Measurements from ENCODE around the gene RTN4R. TPM values are rescaled to one million over a fixed set of nuclear protein-coding genes. Genes with fewer than 3 reads are reported as not detected.
"Not testable (repeated sequence)": the region's sequence is repeated elsewhere in the genome, so short reads cannot be mapped to it uniquely, and the experiment has no call there.

Gene RTN4R
- total RNA-seq, 4 donors from 2014 or later: 0.29 to 0.75 TPM; not detected in 2

DNA sequence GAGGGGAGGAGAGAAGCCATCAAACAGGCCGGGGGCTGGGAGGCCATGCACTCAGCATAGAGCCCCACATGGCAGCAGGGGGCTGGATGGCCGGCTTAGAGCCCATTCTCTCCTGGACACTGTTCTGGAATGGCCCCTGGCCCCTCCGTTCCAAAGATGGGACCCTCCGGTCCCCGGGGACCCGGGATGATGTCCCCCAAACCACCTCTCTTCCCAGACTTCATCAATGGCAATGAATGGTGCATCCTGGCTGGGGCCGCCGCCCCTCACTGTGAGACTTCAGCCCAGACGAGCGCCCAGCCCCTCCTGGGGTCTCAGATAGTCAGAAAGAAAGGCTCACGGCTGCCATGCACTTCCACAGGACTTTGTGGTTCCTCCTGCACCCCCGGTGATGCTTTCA is 13.8 kb upstream of the RTN4R start:
- DNase-seq (no peak), ATAC-seq (no peak)
- in situ Hi-C loops (cut with MboI; ENCODE audit: low sequenced_read_pairs in 4 of 4) (no loop called here), intact Hi-C loops (cut with DNase I; ENCODE audit: low total_unique reads) (no loop called here)
- H3K9me3 ChIP-seq: no peaks in the 10 kb centered on the region
- H3K27me3 ChIP-seq: no peaks in the 10 kb centered on the region
- no peaks in the 10 kb centered on the region for H3K4me1 ChIP-seq
- TF ChIP-seq POLR2A (IDR thresholded peaks at IDR 0.05): no peak
- TF ChIP-seq, protein P1, sequence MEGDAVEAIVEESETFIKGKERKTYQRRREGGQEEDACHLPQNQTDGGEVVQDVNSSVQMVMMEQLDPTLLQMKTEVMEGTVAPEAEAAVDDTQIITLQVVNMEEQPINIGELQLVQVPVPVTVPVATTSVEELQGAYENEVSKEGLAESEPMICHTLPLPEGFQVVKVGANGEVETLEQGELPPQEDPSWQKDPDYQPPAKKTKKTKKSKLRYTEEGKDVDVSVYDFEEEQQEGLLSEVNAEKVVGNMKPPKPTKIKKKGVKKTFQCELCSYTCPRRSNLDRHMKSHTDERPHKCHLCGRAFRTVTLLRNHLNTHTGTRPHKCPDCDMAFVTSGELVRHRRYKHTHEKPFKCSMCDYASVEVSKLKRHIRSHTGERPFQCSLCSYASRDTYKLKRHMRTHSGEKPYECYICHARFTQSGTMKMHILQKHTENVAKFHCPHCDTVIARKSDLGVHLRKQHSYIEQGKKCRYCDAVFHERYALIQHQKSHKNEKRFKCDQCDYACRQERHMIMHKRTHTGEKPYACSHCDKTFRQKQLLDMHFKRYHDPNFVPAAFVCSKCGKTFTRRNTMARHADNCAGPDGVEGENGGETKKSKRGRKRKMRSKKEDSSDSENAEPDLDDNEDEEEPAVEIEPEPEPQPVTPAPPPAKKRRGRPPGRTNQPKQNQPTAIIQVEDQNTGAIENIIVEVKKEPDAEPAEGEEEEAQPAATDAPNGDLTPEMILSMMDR (IDR thresholded peaks at IDR 0.05 in 4 of 5, conservative IDR thresholded peaks at IDR 0.05 in 1 of 5): no peak
- no peak overlapping the region for H3K27ac ChIP-seq
- no peaks in the 10 kb centered on the region for H3K36me3 ChIP-seq
- H3K4me3 ChIP-seq: no peak overlapping the region

- ATAC-seq; H3K4me1 ChIP-seq; in situ Hi-C loops (cut with MboI; ENCODE audit: low sequenced_read_pairs in 4 of 4); DNase-seq; H3K4me3 ChIP-seq; H3K27me3 ChIP-seq; H3K9me3 ChIP-seq; H3K27ac ChIP-seq; intact Hi-C loops (cut with DNase I; ENCODE audit: low total_unique reads); H3K36me3 ChIP-seq: not testable (repeated sequence)
Observed at GRCh38 chr22:20281473-20281872, 13.4 kb upstream of the RTN4R start.

DNA sequence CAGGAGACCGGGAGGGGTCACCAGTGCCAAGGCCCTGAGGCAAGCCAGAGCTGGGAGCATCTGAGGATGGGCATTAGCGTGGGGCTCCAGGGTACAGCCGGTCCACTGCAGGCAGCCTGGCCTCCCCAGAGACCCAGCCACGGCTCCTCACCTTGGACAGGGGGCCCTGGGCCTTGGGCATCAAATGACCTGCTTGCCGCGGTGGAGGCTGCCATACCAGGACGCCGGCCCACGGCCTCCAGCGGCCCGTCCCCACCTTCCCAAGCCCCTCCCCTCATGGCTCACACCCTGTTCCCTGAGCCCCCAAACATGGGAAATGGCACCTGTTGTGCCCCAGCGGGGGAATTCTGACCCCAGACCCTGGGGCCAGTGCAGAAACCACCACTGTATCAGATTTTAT is 12.7 kb upstream of the RTN4R start:
- TF ChIP-seq POLR2A (IDR thresholded peaks at IDR 0.05): no peak
- TF ChIP-seq, protein P1 (IDR thresholded peaks at IDR 0.05 in 4 of 5, conservative IDR thresholded peaks at IDR 0.05 in 1 of 5): no peak
- no peaks in the 10 kb centered on the region for H3K36me3 ChIP-seq
- intact Hi-C loops (cut with DNase I; ENCODE audit: low total_unique reads): no loop called here
- no peaks in the 10 kb centered on the region for H3K4me1 ChIP-seq
- no peaks in the 10 kb centered on the region for H3K27me3 ChIP-seq
- H3K4me3 ChIP-seq: no peak overlapping the region
- no peaks in the 10 kb centered on the region for H3K9me3 ChIP-seq
- no peak overlapping the region for H3K27ac ChIP-seq
- ATAC-seq (no peak), DNase-seq (no peak)
- in situ Hi-C loops (cut with MboI; ENCODE audit: low sequenced_read_pairs in 4 of 4): no loop called here

- H3K27me3 ChIP-seq; in situ Hi-C loops (cut with MboI; ENCODE audit: low sequenced_read_pairs in 4 of 4); H3K9me3 ChIP-seq; H3K4me1 ChIP-seq; ATAC-seq; H3K27ac ChIP-seq; intact Hi-C loops (cut with DNase I; ENCODE audit: low total_unique reads); DNase-seq; H3K4me3 ChIP-seq; H3K36me3 ChIP-seq: not testable (repeated sequence)
Observed at GRCh38 chr22:20280163-20280562, 12.0 kb upstream of the RTN4R start.

- intact Hi-C loops (cut with DNase I; ENCODE audit: low total_unique reads) (no loop called here), in situ Hi-C loops (cut with MboI; ENCODE audit: low sequenced_read_pairs in 4 of 4) (no loop called here)
- Histone ChIP-seq H3K4me1 (no peaks in the 10 kb centered on the region), H3K9me3 (no peaks in the 10 kb centered on the region), H3K27me3 (no peaks in the 10 kb centered on the region), H3K36me3 (no peaks in the 10 kb centered on the region), H3K4me3 (no peak overlapping the region), H3K27ac (no peak overlapping the region)
- no peak for DNase-seq
- ATAC-seq: no peak
- no peak for TF ChIP-seq POLR2A (IDR thresholded peaks at IDR 0.05)
- TF ChIP-seq, protein P1 (IDR thresholded peaks at IDR 0.05 in 4 of 5, conservative IDR thresholded peaks at IDR 0.05 in 1 of 5): no peak
Observed at GRCh38 chr22:20279662-20280134, 11.6 kb upstream of the RTN4R start.

DNA sequence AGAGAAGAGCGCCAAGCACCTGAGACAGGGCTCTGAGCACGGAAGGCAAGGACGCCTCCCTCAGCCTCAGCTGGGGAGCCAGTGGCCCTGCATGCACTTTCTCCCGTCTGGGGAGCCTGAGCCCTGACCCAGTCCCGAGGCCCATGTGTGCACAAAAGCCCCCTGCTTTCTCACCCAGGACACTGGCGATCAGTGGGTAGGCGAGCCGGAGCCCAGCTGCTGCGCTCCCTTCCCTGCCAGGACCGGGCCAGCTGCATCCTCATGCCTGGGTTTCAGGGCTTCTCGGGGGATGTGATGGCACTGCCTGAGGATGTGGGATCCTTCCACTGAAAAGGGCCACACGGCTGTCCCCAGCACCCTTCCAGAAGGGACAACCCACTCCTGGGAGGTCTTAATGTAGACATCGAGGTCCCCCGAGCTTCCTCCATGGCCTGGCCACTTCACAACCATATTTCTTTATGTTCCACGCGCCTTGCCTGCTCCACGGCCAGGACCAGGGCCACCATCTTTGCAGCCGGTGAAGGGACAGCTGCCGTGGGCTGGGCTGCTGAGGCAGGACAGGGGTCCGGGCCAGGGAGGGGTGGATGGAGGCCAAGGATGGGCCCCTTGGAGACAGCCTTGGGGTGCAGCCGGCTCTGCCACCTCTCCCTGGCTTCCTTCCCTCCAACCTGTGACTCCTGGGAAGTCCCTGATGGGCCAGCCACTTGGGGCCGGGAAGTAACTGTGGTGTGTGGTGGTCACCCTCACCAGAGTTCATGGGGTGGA is 10.8 kb upstream of the RTN4R start:
- DNase-seq; H3K27ac ChIP-seq; H3K9me3 ChIP-seq; ATAC-seq; H3K36me3 ChIP-seq; in situ Hi-C loops (cut with MboI; ENCODE audit: low sequenced_read_pairs in 4 of 4); intact Hi-C loops (cut with DNase I; ENCODE audit: low total_unique reads); H3K27me3 ChIP-seq; H3K4me1 ChIP-seq; H3K4me3 ChIP-seq: not testable (repeated sequence)

DNA sequence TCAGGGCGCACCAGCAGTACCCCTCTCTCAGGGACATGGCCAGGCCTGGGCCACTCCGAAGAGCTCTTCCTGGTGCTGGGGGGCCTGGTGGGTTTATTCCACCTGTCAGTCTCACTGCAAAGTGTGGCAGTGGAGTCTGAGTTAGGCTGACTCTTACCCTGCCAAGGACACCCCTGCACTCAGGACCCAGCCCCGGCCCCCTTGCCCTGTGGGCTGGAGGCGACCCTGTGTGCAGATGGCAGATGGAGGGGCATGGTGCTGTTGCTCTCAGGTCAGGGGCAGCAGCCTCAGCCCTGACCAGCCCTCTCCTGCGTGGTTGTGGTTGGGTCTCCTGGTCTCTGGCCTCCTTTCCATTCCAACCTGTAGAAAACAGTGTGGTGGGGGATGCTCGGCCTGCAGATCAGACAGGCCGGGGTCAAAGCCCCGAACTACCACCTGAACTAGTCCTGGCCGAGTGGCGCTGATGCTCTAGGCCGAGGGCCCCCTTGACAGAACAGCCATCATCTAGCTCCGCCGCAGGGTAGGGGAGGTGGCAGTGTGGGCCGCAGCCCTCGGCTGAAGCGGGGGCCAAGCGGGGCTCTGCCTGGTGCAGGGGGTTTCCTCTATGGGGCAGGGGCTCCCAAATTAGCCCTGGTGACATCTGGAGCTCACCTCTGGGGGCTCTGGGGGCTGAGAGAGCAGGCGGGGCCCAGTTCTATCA is 10.0 kb upstream of the RTN4R start:
- in situ Hi-C loops (cut with MboI; ENCODE audit: low sequenced_read_pairs in 4 of 4); H3K9me3 ChIP-seq: not testable (repeated sequence)

More for the DNA sequence above, 10.0 kb upstream of the RTN4R start:
- H3K27ac ChIP-seq; H3K4me1 ChIP-seq; H3K27me3 ChIP-seq; DNase-seq; intact Hi-C loops (cut with DNase I; ENCODE audit: low total_unique reads); ATAC-seq; H3K36me3 ChIP-seq; H3K4me3 ChIP-seq: not testable (repeated sequence)
